Measurements from ENCODE around the gene CDK2AP2. TPM values are rescaled to one million over a fixed set of nuclear protein-coding genes. Genes with fewer than 3 reads are reported as not detected.

CDK2AP2 gene
- total RNA-seq, 1 donor from 2014 or later: 84.2 TPM

- ATAC-seq (no peak), DNase-seq (no peak)
- Histone ChIP-seq H3K27ac (no peak overlapping the region), H3K27me3 (no peaks in the 10 kb centered on the region), H3K36me3 (no peaks in the 10 kb centered on the region), H3K9me3 (no peaks in the 10 kb centered on the region), H3K4me3 (no peak overlapping the region), H3K4me1 (no peaks in the 10 kb centered on the region)
- TF ChIP-seq, protein P1, sequence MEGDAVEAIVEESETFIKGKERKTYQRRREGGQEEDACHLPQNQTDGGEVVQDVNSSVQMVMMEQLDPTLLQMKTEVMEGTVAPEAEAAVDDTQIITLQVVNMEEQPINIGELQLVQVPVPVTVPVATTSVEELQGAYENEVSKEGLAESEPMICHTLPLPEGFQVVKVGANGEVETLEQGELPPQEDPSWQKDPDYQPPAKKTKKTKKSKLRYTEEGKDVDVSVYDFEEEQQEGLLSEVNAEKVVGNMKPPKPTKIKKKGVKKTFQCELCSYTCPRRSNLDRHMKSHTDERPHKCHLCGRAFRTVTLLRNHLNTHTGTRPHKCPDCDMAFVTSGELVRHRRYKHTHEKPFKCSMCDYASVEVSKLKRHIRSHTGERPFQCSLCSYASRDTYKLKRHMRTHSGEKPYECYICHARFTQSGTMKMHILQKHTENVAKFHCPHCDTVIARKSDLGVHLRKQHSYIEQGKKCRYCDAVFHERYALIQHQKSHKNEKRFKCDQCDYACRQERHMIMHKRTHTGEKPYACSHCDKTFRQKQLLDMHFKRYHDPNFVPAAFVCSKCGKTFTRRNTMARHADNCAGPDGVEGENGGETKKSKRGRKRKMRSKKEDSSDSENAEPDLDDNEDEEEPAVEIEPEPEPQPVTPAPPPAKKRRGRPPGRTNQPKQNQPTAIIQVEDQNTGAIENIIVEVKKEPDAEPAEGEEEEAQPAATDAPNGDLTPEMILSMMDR (IDR thresholded peaks at IDR 0.05): no peak
- intact Hi-C loops (cut with DNase I): no loop called here
Observed at GRCh38 chr11:67532889-67533288, 24.9 kb upstream of the CDK2AP2 start.

DNA sequence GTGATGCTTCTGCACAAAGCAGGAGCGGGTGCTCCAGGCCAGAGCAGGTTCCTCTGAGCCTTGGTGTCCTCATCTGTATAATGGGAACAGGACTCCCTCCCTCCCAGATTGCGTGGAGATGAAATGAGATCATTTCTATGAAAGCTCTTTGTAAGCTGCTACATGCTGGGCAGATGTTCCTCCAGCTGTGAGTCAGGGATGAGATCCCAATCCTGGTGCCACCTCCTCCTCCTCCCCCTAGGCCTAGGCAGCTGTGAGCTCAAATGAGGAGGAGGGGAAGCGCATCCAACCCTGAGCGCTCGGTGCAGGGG lies 22.3 kb upstream of the CDK2AP2 start:
- H3K9me3 ChIP-seq: no peaks in the 10 kb centered on the region
- intact Hi-C loops (cut with DNase I): no loop called here
- H3K4me3 ChIP-seq: no peak overlapping the region
- no peaks in the 10 kb centered on the region for H3K36me3 ChIP-seq
- no peaks in the 10 kb centered on the region for H3K27me3 ChIP-seq
- TF ChIP-seq, protein P1 (IDR thresholded peaks at IDR 0.05): no peak
- H3K4me1 ChIP-seq: no peaks in the 10 kb centered on the region
- DNase-seq (no peak), ATAC-seq (peak; percentile 29)
- no peak overlapping the region for H3K27ac ChIP-seq

DNA sequence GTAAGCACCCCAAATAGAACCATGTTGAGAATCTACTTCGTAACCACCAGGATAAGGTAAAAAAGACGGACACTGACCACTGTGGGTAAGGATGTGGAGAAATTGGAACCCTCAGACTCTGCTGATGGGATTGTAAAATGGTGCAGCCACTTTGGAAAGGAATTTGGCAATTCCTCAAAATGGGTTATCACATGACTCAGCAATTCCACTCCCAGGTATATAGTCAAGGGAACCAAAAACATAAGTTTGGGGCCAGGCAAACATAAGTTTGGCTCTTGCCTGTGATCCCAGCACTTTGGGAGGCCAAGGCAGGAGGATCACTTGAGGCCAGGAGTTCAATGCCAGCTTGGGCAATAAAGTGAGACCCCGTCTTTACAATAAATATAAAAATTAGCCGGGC lies 20.4 kb upstream of the CDK2AP2 start:
- intact Hi-C loops (cut with DNase I): no loop called here
- no peak for DNase-seq
- Histone ChIP-seq H3K27ac (no peak overlapping the region), H3K27me3 (no peaks in the 10 kb centered on the region), H3K4me3 (no peak overlapping the region), H3K4me1 (no peaks in the 10 kb centered on the region), H3K36me3 (no peaks in the 10 kb centered on the region), H3K9me3 (no peaks in the 10 kb centered on the region)
- no peak for ATAC-seq
- TF ChIP-seq, protein P1 (IDR thresholded peaks at IDR 0.05): no peak

DNA sequence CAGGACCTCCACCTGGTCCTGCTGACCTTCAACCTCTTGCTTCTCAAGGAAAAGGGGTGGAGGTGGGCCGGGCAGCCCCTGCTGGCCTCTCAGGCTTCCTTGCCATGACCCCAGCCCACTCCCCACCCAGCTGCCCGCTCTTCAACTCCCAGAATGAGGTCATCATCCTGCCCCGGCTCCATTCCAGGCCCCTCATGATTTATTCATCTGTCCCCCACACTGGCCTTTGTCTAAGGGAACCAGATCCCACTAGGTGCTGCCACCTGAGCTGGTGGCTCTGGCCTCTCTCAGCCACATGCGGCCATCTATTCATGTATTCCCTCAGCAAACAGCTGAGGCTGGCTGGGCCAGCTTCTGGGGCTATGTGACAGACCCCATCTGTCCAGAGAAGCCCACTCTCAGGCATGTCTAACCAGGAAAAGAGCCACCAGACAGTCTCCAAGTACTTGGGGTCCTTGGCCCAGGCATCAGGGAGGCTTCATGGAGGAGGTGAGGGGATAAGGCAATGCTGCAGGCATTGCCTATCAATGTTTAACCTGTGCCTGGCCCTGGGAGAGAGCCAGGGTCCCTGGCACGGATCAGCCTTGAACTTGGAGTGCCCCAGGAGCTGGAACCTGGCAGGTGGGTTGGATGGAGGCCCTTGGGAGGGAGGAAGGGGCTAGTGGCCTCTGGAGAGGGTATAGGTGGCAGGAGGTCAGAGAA lies 17.5 kb upstream of the CDK2AP2 start:
- Histone ChIP-seq H3K9me3 (no peaks in the 10 kb centered on the region), H3K27me3 (no peaks in the 10 kb centered on the region), H3K4me1 (no peaks in the 10 kb centered on the region), H3K27ac (no peak overlapping the region), H3K4me3 (no peak overlapping the region), H3K36me3 (no peaks in the 10 kb centered on the region)
- ATAC-seq (no peak), DNase-seq (no peak)
- TF ChIP-seq, protein P1 (IDR thresholded peaks at IDR 0.05): no peak
- intact Hi-C loops (cut with DNase I): no loop called here

DNA sequence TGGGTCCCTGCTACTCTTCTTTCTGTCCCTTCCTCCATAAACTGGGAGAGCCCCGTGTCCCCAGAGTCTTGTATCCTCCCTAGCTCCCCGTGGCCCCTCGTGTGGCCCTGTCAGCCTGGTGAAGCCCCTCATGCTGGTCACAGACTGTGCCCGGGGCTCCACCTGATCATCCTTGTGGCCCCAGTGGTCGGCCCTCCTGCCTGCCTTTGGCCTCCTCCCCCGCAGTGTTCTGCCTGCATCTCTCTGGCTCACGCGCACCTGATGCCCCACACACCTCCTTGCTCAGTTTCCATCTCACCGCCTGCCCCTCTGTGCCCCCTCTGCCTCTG lies 16.5 kb upstream of the CDK2AP2 start:
- intact Hi-C loops (cut with DNase I): no loop called here
- ATAC-seq: no peak
- Histone ChIP-seq H3K4me1 (no peaks in the 10 kb centered on the region), H3K27me3 (no peaks in the 10 kb centered on the region), H3K9me3 (no peaks in the 10 kb centered on the region), H3K36me3 (no peaks in the 10 kb centered on the region), H3K4me3 (no peak overlapping the region), H3K27ac (no peak overlapping the region)
- TF ChIP-seq, protein P1 (IDR thresholded peaks at IDR 0.05): no peak
- no peak for DNase-seq

All from upper lobe of right lung (tissue), 1 donor.